ENCODE data around the gene PXDC1.
"Not testable (repeated sequence)": the region's sequence is repeated elsewhere in the genome, so short reads cannot be mapped to it uniquely, and the experiment has no call there.

PXDC1 gene

GRCh38 chr6:3729603-3730344 is 21.7 kb downstream of the PXDC1 start:
- DNase-seq = no peak

- DNase-seq = no peak
Observed at GRCh38 chr6:3727593-3728108, 23.9 kb downstream of the PXDC1 start.

- DNase-seq = no peak
Observed at GRCh38 chr6:3727036-3727435, 24.5 kb downstream of the PXDC1 start.

- no peak for DNase-seq
Observed at GRCh38 chr6:3726421-3726820, 25.1 kb downstream of the PXDC1 start.

- DNase-seq = no peak
Observed at GRCh38 chr6:3725145-3726047, 26.1 kb downstream of the PXDC1 start.

GRCh38 chr6:3724451-3725144 is 26.9 kb downstream of the PXDC1 start:
- no peak for DNase-seq

GRCh38 chr6:3723966-3724365 is 27.5 kb downstream of the PXDC1 start:
- no peak for DNase-seq

- DNase-seq = no peak
Observed at GRCh38 chr6:3723251-3723650, 28.3 kb downstream of the PXDC1 start.

GRCh38 chr6:3722785-3723184 is 28.7 kb downstream of the PXDC1 start:
- DNase-seq = no peak

- no peak for DNase-seq
Observed at GRCh38 chr6:3721810-3722621, 29.5 kb downstream of the PXDC1 start.

- DNase-seq = not testable (repeated sequence)
Observed at GRCh38 chr6:3720770-3721169, 30.7 kb downstream of the PXDC1 start.

- no peak for DNase-seq
Observed at GRCh38 chr6:3719462-3720308, 31.8 kb downstream of the PXDC1 start.

GRCh38 chr6:3718407-3718806 is 33.1 kb downstream of the PXDC1 start:
- DNase-seq = no peak

GRCh38 chr6:3715285-3715684 is 36.2 kb downstream of the PXDC1 start:
- no peak for DNase-seq

- no peak for DNase-seq
Observed at GRCh38 chr6:3714768-3715167, 36.7 kb downstream of the PXDC1 start.

GRCh38 chr6:3714111-3714510 is 37.4 kb downstream of the PXDC1 start:
- no peak for DNase-seq

GRCh38 chr6:3712827-3713665 is 38.5 kb downstream of the PXDC1 start:
- no peak for DNase-seq

- DNase-seq = no peak
Observed at GRCh38 chr6:3711776-3712175, 39.7 kb downstream of the PXDC1 start.

GRCh38 chr6:3710403-3710802 is 41.1 kb downstream of the PXDC1 start:
- DNase-seq = no peak

GRCh38 chr6:3708540-3708939 is 43.0 kb downstream of the PXDC1 start:
- DNase-seq = no peak
